A204.1 (cell line): Measurements from ENCODE around the gene ARHGAP5.

Source experiments
- FAIRE-seq: peaks from 2 replicates; lab custom pipeline; 2012; peaks lifted over from hg19 to GRCh38; lab: Jason Lieb, UNC

The ARHGAP5 gene

GRCh38 chr14:32077081-32078022 is at the start of gene ARHGAP5:
TSS of gene ARHGAP5 (plus strand) at chr14:32077304. CDS start at chr14:32090670, 13,366 bp downstream.
- no peak for FAIRE-seq

- FAIRE-seq = no peak
These were observed 48.5 kb upstream of the ARHGAP5 start for GRCh38 chr14:32028599-32028998.

GRCh38 chr14:32033543-32033942 is 43.6 kb upstream of the ARHGAP5 start:
- FAIRE-seq = no peak

DNA sequence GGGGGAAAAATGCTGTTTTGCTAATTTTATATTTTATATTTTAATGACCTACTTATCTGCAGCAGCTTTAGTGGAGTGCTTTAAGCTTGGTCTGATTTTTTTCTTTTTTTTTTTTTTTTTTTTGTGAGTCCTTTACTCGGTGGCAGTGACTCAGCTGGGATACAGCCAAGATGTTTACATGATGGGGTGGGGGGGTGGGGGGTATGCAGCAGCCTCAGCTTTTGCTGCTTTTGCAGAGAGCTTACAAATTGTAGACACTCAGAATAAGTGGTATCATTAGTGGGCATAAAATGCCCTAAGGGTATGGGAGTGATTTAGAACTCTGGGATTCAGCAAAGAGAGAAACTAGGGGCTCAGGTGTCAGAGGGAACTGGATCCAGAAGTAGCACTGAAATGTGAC is 38.2 kb upstream of the ARHGAP5 start:
- FAIRE-seq = no peak

- no peak for FAIRE-seq
These were observed 37.6 kb upstream of the ARHGAP5 start for GRCh38 chr14:32039401-32040030.

DNA sequence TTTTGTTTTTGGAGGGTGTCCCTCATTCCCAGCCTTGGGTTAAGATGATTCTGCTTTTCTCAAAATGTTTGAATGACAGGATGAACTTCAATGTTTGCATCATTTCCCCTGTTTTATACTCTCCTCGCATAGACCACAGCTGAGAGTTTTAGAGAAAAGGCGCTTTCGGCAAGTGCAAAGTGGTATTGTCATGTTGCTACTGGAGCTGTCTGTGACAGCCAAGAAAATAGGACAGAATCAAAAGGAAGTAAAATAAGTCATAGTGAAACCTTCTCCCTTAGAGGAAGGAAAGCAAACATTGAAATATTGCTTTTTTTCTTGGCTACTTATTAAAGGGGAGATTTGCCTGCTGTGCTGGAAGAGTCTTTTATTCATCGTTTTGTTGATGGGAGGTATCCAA is 33.5 kb upstream of the ARHGAP5 start:
- FAIRE-seq = no peak

DNA sequence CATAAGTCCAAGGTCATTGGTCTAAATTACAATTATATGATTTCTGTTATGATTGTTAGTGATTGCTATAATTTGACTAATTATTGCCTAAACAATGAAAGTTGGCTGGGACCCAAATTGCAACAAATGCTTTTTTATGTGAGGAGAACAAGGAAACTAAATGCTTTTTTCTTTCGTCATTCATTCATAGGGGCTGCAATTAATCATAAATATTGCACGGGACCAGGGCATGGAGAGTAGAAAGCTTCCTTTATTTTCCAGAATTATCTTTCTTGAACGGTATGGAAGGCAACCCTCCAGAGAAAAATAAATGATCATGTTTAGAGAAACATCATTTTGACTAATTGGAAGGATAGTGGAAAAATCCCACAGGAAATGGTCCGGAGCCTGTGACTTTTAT is 32.6 kb upstream of the ARHGAP5 start:
- FAIRE-seq = no peak

- no peak for FAIRE-seq
These were observed 29.3 kb upstream of the ARHGAP5 start for GRCh38 chr14:32047791-32048190.

GRCh38 chr14:32049361-32050088 is 27.6 kb upstream of the ARHGAP5 start:
- FAIRE-seq = no peak

DNA sequence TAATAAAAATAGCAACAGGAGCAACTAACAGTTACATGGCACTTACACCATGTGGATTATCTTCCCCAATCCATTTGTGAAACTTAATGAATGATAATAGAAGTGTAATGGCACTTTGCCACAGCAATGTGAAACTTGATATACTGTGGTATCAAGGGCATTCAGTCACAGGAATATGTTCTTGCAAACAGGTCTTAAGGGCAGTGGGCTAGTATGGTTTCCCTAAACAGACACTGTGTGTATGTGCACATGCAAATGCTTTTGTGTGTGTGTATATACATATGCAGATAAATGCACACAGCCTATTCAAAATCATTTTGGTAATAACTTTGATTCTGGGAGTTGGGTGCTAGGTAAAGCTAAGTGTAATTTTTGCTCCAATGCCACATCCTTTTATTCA is 26.2 kb upstream of the ARHGAP5 start:
- no peak for FAIRE-seq

- no peak for FAIRE-seq
These were observed 22.6 kb upstream of the ARHGAP5 start for GRCh38 chr14:32054536-32054935.

DNA sequence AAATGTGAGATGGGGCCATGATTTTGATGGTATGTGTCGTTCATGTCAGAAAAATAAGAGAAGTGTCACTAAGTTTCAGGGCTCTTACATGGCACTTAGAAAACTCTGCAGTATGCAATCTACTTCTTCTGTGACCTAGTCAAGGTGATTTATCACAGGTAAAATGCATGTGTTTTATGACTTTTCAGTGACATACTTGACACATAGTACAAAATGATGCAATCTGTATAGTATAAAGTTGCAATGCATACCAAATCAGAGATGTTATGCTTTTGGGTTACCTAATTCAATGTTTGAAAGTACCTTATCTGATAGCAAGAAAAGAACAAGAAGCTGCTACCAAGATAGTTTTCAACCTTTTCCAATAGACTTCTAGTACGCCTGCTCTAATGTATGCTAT is 21.9 kb upstream of the ARHGAP5 start:
- no peak for FAIRE-seq

DNA sequence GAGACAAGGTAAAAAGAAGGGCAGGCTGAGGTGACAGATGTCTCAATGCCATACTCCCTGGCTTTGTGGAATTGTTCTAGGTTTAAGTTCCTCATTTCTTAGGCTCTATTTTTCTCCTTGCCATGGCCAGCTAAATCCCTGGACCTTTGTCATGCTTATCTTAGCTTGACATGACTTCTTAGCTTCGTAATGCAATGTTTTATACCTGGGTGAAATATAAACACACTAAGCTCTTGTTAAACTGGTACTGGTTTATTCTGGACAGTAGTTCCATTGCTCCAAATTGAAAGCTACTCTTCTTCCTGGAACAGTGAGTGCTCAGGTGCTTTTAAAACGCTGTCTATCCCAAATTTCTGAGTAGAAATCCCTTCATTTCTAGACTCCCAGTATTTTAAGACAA is 17.4 kb upstream of the ARHGAP5 start:
- no peak for FAIRE-seq

DNA sequence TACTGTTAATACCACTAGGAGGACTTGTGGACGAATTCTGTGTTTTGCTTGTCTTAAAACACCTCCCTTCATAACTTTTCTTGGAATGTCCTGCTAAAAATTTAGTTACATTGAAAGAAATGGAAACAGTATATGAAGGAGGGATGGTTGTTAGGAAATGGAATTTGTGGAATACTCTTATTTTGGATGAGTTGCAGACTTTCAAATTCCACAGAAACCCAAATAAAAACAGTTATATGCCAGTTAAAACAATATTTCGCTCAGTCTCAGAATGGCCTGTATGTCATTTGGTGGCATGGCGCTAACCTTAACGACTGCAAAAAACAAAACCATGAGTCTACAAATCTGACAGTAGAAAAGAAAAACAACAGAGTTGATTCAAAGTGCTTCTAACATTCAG is 12.2 kb upstream of the ARHGAP5 start:
- no peak for FAIRE-seq

- no peak for FAIRE-seq
These were observed 8.4 kb upstream of the ARHGAP5 start for GRCh38 chr14:32068708-32069107.

GRCh38 chr14:32070282-32070681 is 6.8 kb upstream of the ARHGAP5 start:
- no peak for FAIRE-seq

GRCh38 chr14:32072676-32073075 is 4.4 kb upstream of the ARHGAP5 start:
- no peak for FAIRE-seq

DNA sequence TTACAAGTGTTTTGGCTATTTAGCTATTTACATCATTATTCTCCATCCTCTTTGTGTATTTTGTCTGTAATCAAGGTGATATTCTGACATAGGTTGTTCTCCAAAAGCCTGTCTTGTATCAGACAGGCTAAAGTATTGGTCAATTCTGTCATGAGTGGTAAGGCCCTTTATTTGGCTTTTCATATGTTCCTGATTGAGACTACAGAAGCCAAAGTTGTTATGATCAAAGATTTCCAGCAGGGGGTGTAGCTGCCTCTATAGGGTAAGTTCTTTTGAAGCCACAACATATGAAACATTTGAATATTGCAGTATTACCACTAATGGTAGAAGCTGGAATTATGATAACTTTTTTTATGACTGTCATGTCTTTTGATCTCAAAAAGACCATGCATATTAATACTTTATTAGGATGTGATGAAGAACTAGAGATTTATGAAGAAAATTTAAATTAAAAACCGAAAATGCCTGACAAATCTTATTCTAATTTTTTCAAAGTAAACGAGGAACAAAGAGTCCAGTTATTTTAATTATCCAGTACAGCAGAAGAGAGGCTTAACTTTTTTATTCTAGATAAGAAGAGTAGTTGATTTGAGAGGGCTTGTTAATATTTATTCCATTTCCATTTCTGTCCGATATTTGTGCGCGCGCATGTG is 3.4 kb upstream of the ARHGAP5 start:
- FAIRE-seq = peak; percentile 97

DNA sequence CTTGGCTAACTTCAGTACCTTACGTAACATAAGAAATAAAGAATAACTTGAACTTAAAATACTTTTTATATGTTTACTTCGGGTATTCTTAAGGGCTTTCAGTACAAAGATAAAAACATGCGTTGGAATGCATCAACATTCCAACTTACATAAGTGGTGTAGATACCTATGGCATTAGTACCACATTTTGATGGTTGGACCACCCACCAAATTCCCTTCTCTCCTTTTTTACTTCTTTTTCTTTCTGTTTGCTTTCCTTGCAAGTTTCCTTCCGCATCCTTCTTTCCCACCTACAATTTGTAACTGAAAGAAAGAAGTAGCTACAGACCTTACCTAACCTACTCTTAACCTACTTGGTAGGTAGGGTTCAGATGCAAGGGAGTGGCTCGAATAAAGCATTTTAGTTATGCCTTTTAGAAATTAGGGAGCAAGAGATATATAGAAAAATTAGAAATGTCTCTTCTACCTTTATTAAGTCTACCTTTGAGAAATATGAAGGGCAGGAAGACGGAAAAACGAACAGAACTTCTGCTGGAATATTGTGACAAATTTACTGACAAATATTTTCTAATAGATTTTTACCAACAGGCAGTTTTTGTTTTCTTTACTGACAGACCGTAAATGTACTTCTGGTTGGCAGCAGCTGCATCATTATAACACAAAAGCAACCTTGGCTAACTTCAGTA is 2.1 kb upstream of the ARHGAP5 start:
- FAIRE-seq = no peak

GRCh38 chr14:32075672-32076277 is 1.3 kb upstream of the ARHGAP5 start:
- FAIRE-seq = no peak
